Panc1 (cell line): ENCODE measurements around the gene KCNK6. TPM values are rescaled to one million over a fixed set of nuclear protein-coding genes. Genes with fewer than 3 reads are reported as not detected.

Experiments
- ATAC-seq: fragments of 200-7000 bp; cut with Tn5 transposase; 2 replicates; pipeline ENCODE4 v1.9.1; 2020; ENCODE audit warnings: mild to moderate bottlenecking, moderate library complexity
- BruUV-seq: library from RNA; stranded (reverse); fragments of 400-500 nt; replicated peaks from 2 replicates; lab custom pipeline; 2021; lab: Mats Ljungman, UMichigan
- CTCF ChIA-PET: fragments of 300-600 bp; sonication (Branson Sonifier 250); formaldehyde crosslinking; loops from one replicate; lab custom pipeline; 2022; ENCODE audit warnings: antibody characterized with exemption; lab: Charles Lee
- POLR2A ChIA-PET: fragments of 300-600 bp; sonication (Branson Sonifier 250); formaldehyde crosslinking; loops from one replicate; lab custom pipeline; 2022; ENCODE audit warnings: antibody characterized with exemption; lab: Charles Lee
- DNase-seq: peaks from one replicate; pipeline ENCODE4 v3.0.0-alpha.2; 2010; ENCODE audit warnings: low read depth, low spot score
- H3K27ac ChIP-seq: 2 replicates; pipeline ENCODE4 v1.5.1; 2011; ENCODE audit warnings: mild to moderate bottlenecking, low read length, inconsistent platforms
- H3K27me3 ChIP-seq: fragments of 200-500 bp; sonication (Bioruptor generic); 2 replicates; pipeline ENCODE4 v1.6.0; 2014; ENCODE audit warnings: low read length, inconsistent platforms; ENCODE audit not compliant: control insufficient read depth, insufficient read depth
- H3K36me3 ChIP-seq: fragments of 200-500 bp; sonication (Bioruptor generic); 2 replicates; pipeline ENCODE4 v1.5.1; 2014; ENCODE audit warnings: inconsistent platforms, mild to moderate bottlenecking, low read length, moderate library complexity; ENCODE audit not compliant: control insufficient read depth, insufficient read depth
- H3K4me1 ChIP-seq: 2 replicates; pipeline ENCODE4 v1.5.1; 2011; ENCODE audit warnings: inconsistent platforms, mild to moderate bottlenecking, low read length, moderate library complexity; ENCODE audit not compliant: control insufficient read depth, insufficient read depth
- H3K4me3 ChIP-seq, 2 experiments: 2 replicates each; pipeline ENCODE4 v1.5.1; 2011 to 2012; ENCODE audit warnings: low read depth in 2 of 2, low read length in 2 of 2, mild to moderate bottlenecking in 2 of 2, inconsistent platforms in 1 of 2, moderate library complexity in 1 of 2
- H3K9me3 ChIP-seq: fragments of 200-500 bp; sonication (Bioruptor generic); 2 replicates; pipeline ENCODE4 v1.5.1; 2014; ENCODE audit warnings: low read depth, mild to moderate bottlenecking, inconsistent platforms, low read length, moderate library complexity; ENCODE audit not compliant: control insufficient read depth, insufficient read depth
- CTCF ChIP-seq: fragments of 450-650 bp; IDR thresholded peaks from 2 replicates; pipeline ENCODE4 v1.5.1; 2017; ENCODE audit warnings: mild to moderate bottlenecking
- POLR2AphosphoS5 ChIP-seq: IDR thresholded peaks from 2 replicates; pipeline ENCODE4 v1.6.1; 2012; ENCODE audit warnings: mild to moderate bottlenecking, low read depth, low read length, moderate library complexity
- REST ChIP-seq, 2 experiments: IDR thresholded peaks; 2 replicates each; pipeline ENCODE4 v1.6.1; 2011 to 2012; ENCODE audit warnings: low read depth in 2 of 2, control low read depth in 1 of 2, low read length in 1 of 2, mild to moderate bottlenecking in 1 of 2, moderate library complexity in 1 of 2; ENCODE audit not compliant: insufficient read depth in 1 of 2
- SIN3A ChIP-seq: IDR thresholded peaks from 2 replicates; pipeline ENCODE4 v1.6.1; 2012; ENCODE audit warnings: low read depth, mild to moderate bottlenecking, low read length, moderate library complexity, borderline replicate concordance; ENCODE audit not compliant: insufficient read depth
- TCF7L2 ChIP-seq: IDR thresholded peaks from 2 replicates; pipeline ENCODE4 v1.6.1; 2011; ENCODE audit warnings: mild to moderate bottlenecking, low read depth, low read length, inconsistent platforms
- in situ Hi-C: cut with HindIII; loops from 2 replicates; pipeline ENCODE4 v1.10.0; 2016; ENCODE audit warnings: low sequenced_read_pairs, low pct_unique_long_range_greater_than_20kb
- intact Hi-C: fragments of 100-400 bp; cut with micrococcal nuclease; formaldehyde crosslinking; loops from one replicate; pipeline ENCODE4 v1.10.0; 2022; ENCODE audit not compliant: unreplicated experiment
- total RNA-seq: library from RNA; stranded (reverse); gene quantifications from one replicate; pipeline ENCODE4 v1.2.1, GENCODE V29; 2021; ENCODE audit not compliant: unreplicated experiment

Gene KCNK6
- total RNA-seq, 1 experiment from 2014 or later = 17.2 TPM

DNA sequence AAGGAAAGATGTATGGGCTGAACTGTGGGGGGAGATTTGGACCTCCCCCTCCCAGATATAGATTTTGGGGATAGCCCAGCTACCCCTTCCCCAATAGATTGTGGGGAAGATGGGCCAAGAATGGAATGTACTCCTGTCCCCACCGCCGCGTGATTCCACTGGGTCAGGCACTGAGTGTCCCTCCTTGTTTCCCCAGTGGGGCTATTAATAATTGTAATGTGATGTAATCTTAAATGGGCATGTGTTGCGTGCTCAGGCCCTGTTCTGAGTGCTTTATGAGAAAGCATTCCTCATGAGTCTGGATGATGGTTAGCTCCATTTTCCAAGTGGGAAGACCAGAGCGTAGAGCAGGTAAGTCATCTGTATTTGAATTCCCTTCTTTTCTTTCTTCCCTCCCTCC, 56.1 kb downstream of the KCNK6 start:
- H3K27ac ChIP-seq = peak overlapping the region; percentile 91
- H3K27me3 ChIP-seq = no peaks in the 10 kb centered on the region
- in situ Hi-C loops (no loop called here), intact Hi-C loops (no loop called here)
- no peak for TF ChIP-seq REST (IDR thresholded peaks at IDR 0.05; ENCODE audit: insufficient read depth in 1 of 2, low read depth in 2 of 2, low read length in 1 of 2)
- ATAC-seq (no peak), DNase-seq (no peak)
- H3K9me3 ChIP-seq = no peaks in the 10 kb centered on the region
- no TSS peak for BruUV-seq
- ChIA-PET POLR2A (interaction anchor here (0.5 to 0.8 kb wide), 2 partner anchors 12 to 144 kb away, joined by 6 to 10 read pairs; partner anchors contain the start of gene GGN), CTCF (interaction anchor here (0.7 kb wide), 1 partner anchor 12 kb away, joined by 3 read pairs; the partner anchor contains the start of gene GGN)
- H3K4me1 ChIP-seq = peaks cover 10% of the 10 kb centered on the region
- peak overlapping the region; percentile 85 to 87 for H3K4me3 ChIP-seq
- peaks cover 9% of the 10 kb centered on the region; the same call in 1 of the 2 replicates for H3K36me3 ChIP-seq

DNA sequence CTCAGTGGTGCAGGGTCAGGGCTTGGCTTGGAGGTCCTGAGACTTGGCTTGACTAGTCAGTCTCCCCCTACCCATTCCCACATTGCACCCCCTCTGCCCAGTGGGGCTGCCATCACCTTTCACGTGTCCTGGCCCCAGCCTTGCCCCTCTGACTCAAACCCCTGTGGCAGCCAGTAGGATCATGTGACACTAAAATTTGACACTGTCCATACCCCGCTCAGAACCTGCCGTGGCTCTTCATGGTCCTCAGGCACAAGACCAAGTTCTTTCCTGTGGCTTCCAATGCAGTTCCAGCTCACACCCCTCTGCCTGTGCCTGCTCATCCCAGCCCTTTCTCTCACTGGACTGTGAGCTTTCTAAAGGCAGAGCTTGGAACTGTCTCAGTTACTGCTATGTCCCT, 56.9 kb downstream of the KCNK6 start:
- Histone ChIP-seq H3K36me3 (peaks cover 14% of the 10 kb centered on the region; the same call in 1 of the 2 replicates), H3K27ac (no peak overlapping the region), H3K9me3 (no peaks in the 10 kb centered on the region), H3K4me1 (peaks cover 10% of the 10 kb centered on the region), H3K4me3 (no peak overlapping the region), H3K27me3 (no peaks in the 10 kb centered on the region)
- intact Hi-C loops (no loop called here), in situ Hi-C loops (no loop called here)
- ATAC-seq (no peak), DNase-seq (no peak)
- ChIA-PET POLR2A (interaction anchor here (0.8 to 1.1 kb wide), 2 partner anchors 11 to 18 kb away, joined by 3 to 6 read pairs; partner anchors contain the start of gene GGN), CTCF (interaction anchor here (0.7 kb wide), 1 partner anchor 11 kb away, joined by 3 read pairs; the partner anchor contains the start of gene GGN)
- no peak for TF ChIP-seq POLR2AphosphoS5
- no peak for TF ChIP-seq CTCF
- no peak for TF ChIP-seq SIN3A
- TF ChIP-seq TCF7L2 = no peak
- no TSS peak for BruUV-seq

DNA sequence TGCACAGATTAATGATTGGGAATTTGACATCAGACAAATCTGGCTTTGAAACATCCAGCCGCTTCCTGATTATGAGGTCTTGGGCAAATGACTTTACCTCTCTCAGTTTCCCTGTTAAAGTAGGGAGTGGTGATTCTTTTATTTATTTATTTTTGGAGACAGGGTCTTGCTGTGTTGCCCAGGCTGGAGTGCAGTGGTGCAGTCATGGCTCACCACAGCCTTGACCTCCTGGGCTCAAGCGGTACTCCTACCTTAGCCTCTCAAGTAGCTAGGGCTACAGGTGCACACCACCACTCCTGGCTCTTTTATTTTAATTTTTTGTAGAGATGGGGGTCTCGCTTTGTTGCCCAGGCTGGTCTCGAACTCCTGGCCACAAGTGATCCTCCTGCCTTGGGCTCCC, 57.4 kb downstream of the KCNK6 start:
- intact Hi-C loops = no loop called here
- Histone ChIP-seq H3K4me1 (peaks cover 10% of the 10 kb centered on the region), H3K4me3 (no peak overlapping the region), H3K27ac (no peak overlapping the region), H3K9me3 (no peaks in the 10 kb centered on the region), H3K36me3 (peaks cover 18% of the 10 kb centered on the region; the same call in 1 of the 2 replicates), H3K27me3 (no peaks in the 10 kb centered on the region)
- ChIA-PET POLR2A (interaction anchor here (1.1 to 1.2 kb wide), 2 partner anchors 10 to 18 kb away, joined by 3 read pairs; no protein-coding TSS in a partner anchor), CTCF (no interaction called here)
- in situ Hi-C loops = no loop called here
- TF ChIP-seq TCF7L2 (no peak), POLR2AphosphoS5 (no peak), CTCF (no peak), REST (IDR thresholded peaks at IDR 0.05; ENCODE audit: insufficient read depth in 1 of 2, low read depth in 2 of 2, low read length in 1 of 2) (no peak), SIN3A (no peak)
- BruUV-seq = no TSS peak
- DNase-seq = no peak
- no peak for ATAC-seq
